Mucosa of gallbladder (tissue), 1 donor: ENCODE measurements around the gene ATG16L2. TPM values are rescaled to one million over a fixed set of nuclear protein-coding genes. Genes with fewer than 3 reads are reported as not detected.
"Not testable (repeated sequence)": the region's sequence is repeated elsewhere in the genome, so short reads cannot be mapped to it uniquely, and the experiment has no call there.

Experiments
- DNase-seq: peaks from one replicate; pipeline ENCODE4 v3.0.0-alpha.2; 2020; ENCODE audit warnings: low spot score
- total RNA-seq: library from RNA; stranded (reverse); gene quantifications from one replicate; pipeline ENCODE4 v1.2.1, GENCODE V29; 2021
- donor health status: DM: no; HTN: no; CAD: no.

The ATG16L2 gene
- total RNA-seq, 1 donor from 2014 or later, result 62.2 TPM

GRCh38 chr11:72779495-72780128 is 34.6 kb upstream of the ATG16L2 start:
- DNase-seq, result no peak

- no peak for DNase-seq
Measured at GRCh38 chr11:72780296-72781062, 33.7 kb upstream of the ATG16L2 start.

- no peak for DNase-seq
Measured at GRCh38 chr11:72781063-72781312, 33.2 kb upstream of the ATG16L2 start.

- no peak for DNase-seq
Measured at GRCh38 chr11:72781313-72782080, 32.7 kb upstream of the ATG16L2 start.

GRCh38 chr11:72782081-72782920 is 31.9 kb upstream of the ATG16L2 start:
- no peak for DNase-seq

DNA sequence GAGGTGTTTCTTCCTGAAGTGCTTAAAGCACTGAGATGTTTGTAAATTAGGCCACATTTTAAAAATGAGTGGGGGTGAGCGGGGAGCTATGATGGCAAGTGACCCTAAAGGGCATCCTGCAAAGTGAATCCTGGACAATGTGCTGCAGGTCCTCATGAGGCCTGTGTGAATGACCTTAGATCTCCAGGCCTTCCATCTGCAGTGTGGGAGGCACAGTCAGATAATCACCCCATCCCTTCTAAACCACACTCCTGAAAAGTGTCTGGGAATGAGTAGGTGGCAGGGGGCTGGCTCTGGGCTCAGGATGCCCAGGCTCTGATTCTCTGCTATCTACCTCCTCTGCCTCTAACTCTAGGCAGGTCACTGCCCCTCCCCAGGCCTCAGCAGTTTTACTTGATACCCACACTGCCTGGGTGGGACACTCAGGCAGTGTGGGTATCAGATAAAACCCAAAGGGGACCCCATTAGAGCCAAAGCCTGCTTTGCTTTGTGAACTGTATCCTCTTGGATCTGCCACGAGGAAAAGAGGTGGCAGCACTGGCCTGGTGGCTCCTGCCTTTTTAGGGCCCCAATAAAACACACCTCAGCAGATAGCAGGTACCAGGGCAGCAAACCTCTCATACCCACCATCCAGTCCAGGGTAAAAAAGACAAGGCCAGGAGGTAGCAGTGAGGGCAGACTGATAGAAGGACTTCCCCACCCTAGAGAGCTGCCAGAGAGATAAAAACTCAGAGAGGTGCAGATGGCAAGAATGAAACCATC is 30.9 kb upstream of the ATG16L2 start:
- DNase-seq, result no peak

DNA sequence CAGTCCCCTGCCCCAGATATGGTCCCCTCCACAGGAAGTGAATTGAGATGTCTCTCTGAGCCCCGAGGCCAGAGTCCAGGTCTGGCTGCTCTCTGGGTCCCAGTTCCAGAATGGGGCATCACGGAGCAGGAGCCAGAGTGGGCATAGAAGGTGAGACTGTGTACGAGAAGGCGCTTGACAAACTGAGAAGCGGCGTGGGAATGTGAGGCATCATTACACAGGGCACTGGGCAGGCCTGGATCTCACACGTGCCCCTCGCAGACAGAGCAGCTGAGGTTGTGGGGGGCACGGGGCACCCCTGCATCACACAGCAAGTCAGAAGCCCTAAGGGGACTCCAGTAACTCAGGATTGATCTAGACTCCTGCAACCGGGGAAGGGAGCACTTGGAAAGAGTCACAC is 29.5 kb upstream of the ATG16L2 start:
- DNase-seq, result no peak

- peak; percentile 79 for DNase-seq
Measured at GRCh38 chr11:72786305-72787215, 27.7 kb upstream of the ATG16L2 start.

DNA sequence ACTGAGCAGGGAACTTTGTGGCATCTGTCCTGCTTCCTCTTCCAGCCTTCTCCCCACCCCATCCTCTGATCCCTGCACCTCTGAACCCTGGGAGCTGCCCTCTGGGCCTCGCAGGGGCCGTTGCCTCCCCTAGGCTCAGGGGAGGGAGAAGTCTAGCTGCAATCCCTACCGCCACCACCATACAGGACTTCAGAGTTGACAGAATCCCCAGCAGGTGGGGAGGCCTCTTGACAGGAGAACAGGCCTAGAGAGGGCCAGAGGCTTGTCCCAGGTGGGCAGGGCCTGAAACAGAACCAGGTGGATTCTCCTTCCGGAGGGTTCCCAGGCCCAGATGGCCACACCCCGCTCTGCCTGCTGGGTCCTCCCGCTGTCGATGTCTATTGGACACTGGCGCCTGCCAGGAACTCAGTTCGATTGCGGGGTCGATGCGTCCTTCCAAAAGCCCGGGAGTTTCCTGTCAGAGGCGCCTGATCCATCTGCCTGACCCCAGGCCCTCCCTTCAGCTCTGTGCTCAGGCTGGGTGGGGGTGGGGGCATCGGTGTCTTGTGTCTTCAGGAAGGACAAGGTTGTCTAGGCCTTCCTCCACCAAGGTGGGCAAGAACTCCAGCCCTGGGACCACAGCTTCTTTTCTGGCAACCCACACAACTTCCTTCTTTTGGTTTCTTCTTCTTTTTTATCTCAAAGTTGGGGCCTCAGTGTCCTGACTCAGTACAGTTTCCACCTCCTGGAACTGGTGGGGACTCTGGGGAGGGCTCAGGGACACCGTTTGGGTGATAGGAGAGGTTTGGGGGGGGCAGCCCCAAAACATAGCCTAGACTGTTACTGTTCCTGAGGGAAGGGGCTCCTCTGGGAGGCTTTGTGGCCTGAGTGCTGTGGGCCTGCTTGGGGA is 26.8 kb upstream of the ATG16L2 start:
- DNase-seq, result peak; percentile 85

DNA sequence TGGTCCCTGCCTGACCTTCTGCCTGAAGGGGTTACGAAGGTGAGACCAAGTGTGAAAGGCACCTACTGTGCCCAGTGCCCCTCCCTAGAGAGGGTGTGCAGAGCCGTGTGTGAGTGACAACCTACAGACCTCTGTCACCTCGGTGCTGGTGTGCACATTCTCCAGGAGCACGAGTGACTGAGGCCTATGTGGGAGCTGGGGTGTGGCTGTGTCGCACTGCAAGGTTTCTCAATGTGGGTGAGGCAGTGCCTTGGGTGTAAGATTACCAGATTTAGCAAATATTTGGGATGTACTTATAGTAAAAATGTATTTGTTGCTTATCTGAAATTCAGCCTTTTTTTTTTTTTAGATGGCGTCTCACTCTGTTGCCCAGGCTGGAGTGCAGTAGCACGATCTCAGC is 26.0 kb upstream of the ATG16L2 start:
- no peak for DNase-seq

DNA sequence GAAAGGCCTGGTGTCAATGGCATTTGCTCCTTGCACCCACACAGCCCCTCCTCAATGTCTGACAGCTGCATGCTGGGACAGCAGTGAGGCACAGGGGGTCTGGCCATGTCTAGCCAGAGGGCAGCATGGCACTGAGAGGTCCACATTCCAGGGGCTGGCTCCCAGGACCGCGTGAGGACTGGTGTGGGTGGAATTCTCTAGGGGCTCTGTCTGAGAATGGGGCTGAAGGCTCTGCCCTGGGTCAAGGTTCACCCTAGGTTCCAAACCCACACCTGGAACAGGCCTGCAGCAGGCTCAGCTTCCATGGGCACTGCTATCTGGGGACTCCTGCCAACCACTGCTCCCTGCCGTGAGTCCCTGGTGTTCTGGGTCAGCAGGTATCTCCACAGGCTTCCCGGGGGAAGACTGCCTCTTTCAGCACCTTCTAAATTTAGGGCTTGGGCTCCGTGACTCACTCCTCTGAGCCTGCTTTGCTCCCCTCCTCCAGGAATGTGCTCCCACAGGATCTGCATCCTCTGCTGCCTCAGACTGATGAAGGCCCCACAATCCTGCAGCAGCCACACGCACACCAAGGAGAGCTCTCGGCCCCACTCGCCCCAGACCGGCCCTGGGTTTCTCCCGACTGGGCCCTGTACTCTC is 24.6 kb upstream of the ATG16L2 start:
- DNase-seq, result no peak

- not testable (repeated sequence) for DNase-seq
Measured at GRCh38 chr11:72791228-72791627, 23.0 kb upstream of the ATG16L2 start.

DNA sequence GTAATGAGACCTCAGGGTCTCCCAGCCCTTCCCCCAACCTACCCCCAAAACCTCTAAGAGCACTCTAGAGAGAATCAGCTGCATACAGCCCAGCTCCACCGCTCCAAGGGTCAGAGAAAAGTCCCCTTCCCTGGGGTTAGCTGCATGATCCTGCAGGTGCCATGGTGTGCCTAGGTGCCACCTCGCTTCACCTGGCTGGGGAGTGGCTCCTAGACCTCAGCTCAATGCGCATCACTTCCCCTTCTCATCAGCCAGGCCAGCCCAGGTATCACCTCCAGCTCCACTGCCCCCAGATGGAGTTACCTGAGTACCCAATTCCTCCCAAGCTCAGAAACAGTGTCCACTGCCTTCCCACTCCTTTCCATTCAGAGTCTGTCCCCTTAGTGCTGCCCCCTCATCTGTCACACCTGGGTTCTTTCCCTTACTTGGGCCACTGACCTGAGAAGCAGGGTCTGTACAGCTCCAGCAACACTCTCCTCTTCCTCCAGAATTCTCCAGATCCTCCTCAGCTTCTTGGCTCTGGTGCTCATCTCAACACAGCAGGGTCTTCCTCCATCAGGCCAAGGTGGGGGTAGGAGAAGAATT is 21.7 kb upstream of the ATG16L2 start:
- DNase-seq, result no peak

DNA sequence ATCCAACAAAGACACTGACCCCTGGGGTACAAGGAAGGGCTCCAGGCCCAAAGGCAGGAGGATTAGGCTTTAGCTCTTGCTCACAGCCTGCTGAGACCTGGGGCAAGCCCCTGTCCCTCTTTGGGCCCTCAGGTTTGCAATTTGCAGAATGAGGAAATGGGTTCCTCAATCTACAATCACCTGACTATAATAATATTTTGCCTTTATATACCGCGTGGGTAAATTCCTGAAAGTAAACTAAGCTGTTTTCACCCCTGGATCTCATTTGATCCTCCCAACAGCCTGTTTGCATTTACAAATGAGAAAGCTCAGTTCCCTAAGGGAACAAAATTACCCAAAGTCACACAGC is 21.2 kb upstream of the ATG16L2 start:
- no peak for DNase-seq

- DNase-seq, result peak; percentile 96
Measured at GRCh38 chr11:72793425-72794367, 20.5 kb upstream of the ATG16L2 start, which contains the start of gene STARD10. TSS of gene STARD10 (minus strand) at chr11:72794047. CDS start at chr11:72781181, 12,866 bp downstream.

GRCh38 chr11:72798361-72798760 is 15.8 kb upstream of the ATG16L2 start:
- no peak for DNase-seq

GRCh38 chr11:72799441-72799840 is 14.8 kb upstream of the ATG16L2 start:
- no peak for DNase-seq
